ENCODE data around the gene JAZF1.

Gene JAZF1

DNA sequence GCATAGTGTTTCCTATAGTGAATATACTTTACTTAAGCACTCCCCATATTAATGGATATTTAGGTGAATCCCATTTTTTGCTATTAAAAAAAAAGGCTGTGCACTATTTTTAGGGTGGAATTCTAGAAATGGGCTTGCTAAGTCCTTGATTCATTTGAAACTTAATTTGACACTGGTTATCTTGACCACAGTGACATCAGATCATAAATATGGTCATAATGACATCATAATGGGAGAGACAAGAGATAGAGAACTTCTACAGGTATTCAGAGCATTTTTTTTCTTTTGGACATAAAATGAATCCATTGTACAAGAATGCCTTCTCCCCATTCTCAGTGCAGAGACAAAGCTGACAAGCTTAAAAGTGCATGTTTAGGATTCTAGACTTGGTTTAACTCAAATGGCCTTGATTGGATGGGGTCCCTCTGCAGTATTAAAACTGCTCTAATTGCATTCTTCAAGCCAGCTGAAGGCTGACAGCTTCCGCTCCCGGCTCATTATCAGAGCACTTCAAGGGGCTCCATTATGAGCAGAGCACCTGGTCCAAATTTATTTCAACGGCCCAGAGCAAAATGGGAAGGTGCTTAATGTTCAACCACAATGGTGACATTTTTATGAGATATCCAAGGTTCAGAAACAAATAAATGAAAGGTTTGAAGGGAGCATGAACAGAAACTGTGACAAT is 104.8 kb downstream of the JAZF1 start:
- no peak for DNase-seq (ENCODE audit: low read depth in 2 of 2)

DNA sequence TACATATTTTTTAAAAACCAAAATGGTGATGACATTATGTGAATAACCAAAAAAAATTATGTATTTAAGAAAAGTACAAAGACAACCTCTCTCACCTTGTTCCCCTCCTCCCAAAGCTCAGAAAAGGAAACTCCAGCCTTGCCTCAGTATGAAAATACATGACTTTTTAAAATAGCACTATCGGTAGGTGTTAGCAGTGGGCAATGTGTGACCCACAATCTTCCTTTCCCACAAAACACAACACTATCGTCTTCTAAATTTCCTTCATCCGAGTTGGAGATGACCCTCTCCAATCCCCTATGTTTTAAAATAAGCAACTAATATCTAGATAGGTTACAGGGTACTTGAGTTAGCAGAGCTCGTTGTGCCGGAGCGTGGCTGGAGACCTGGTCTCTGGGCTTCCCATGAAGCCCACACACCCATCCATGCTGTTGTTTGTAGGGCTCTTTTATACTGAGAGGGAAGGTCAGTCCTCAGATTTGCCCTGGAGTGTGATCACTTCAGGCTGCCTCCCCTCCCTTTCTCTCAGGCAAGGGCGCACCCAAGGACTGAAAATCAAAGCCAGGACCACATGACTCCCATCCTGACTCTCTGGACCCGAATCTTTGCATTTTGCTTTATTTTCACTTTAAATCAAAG is 107.6 kb downstream of the JAZF1 start:
- DNase-seq (ENCODE audit: low read depth in 2 of 2), result no peak

DNA sequence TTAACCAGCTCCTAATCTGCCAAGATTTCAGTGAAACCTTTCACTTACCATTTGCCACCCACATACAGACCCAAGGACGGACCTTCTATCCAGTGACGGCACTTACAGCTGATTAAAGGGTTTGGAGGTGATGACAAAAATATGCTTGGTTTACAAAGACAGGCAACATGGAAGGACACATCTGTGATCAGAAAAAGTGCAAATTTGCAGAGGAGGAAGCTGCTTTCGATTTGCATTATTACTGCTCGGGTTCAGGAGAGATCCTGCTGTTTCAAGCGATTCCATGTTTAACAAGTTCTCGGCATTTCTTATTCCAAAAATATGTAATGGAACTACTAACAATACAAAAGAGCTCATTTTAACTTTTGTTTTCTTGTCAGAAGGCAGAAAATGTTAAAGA is 109.0 kb downstream of the JAZF1 start:
- DNase-seq (ENCODE audit: low read depth in 2 of 2), result no peak

DNA sequence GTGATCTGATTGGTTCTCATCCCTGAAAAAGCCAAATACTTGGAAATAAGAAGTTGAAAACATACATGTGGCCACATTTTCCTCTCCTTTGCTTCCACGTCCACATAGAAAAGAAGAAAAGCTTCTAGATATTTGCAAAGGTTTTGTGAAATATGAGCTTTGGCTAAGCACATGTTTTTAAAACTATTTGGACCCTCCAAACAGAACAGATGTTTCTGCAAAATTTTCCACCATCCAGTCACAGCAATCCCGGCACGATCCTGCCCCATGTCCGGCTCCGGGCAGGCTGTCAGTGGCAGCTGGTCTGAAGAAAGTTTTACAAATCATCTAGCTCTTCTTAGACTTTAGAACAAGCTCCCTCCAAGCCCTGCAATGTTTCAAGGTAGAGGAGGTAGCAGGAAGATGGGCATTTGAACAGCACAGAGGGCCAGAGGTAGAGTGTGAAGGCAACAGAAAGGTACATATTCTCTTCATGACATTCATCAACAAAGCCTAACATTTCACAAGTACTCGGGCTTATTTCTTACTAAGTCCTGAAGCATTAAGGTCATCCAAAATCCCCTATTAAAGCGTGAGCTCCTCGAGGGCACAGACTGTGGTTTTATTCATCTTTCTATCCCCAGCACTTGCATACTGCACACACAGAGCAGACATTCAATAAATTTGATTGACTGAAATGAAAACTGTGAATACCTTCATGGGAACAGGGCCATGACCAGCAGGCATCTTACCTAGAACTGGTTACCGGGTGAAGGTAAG is 110.1 kb downstream of the JAZF1 start:
- DNase-seq (ENCODE audit: low read depth in 2 of 2), result no peak

DNA sequence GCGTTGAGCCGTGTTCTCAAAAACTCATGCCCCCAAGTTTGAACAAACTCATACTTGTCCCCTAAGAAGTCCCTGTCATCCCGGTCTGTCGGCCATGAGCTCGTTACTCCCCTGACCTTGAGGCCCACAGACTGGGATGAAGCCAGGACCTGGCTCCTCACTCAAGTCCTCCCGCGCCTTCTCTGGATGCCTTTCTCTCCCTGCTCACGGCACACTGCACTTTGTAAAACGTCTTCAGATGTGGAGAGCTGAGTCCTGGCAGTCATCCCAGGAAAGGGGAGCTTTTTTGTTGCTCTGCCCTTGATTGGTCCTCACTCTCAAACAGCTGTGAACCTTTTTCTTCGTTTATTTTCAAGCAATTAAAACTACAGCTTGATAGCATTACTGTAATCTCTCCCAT is 110.8 kb downstream of the JAZF1 start:
- no peak for DNase-seq (ENCODE audit: low read depth in 2 of 2)

DNA sequence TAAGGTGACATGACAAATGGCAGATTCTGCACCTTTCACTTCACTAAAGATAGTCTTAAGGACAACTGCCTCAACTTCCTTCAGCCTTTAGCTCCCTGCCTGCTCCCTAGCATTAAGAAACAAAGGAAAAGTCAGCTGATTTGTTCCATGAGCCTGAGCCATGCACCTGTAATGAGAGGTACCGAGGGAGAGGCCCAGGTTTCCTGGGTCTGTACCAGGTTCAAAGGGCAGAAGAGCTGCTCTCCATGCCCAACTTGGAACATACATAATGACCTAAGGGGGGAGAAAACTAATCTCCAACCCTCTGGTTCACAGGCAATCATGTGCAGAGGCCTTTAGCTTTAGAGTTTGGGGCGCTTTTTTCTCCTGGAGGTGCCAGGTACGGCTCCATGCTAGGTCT is 111.2 kb downstream of the JAZF1 start:
- no peak for DNase-seq (ENCODE audit: low read depth in 2 of 2)

DNA sequence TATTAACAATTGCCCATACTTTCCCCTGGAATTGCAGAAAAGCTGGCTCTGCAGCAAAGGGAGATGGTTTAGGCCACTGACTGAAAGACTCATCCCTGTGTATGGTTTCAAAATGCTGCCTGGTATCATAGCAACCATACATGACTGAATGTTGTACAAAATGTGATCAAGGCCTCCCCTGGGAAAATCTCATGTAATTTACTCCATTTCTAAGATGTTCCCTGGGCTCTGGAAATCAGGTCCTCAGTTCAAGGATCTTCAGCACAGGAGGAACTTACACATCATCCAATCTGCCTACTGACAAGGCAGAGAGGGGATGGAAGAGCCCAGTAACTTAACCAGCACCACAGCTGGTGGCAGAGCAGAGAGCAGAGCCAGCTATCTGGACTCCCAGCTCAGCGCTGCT is 111.8 kb downstream of the JAZF1 start:
- DNase-seq (ENCODE audit: low read depth in 2 of 2), result no peak

DNA sequence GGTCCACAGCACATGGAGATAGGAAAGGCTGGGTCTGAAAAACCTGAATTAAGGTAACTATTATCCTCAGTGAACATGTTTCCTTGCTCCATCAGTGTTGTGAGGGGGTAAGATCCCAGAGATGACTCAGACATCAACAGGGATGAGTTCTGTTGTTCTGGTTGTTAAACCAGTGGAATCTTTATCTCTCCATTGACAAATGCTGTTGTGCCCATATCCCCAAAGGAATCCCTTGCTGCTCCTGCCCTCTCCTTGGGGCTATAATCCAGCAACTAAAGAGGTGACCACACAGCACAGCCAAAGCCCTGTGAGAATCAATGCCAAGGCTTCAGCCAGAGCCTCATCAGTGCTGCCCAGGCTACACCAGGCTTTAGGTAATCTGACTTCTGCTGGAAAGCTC is 113.4 kb downstream of the JAZF1 start:
- no peak for DNase-seq (ENCODE audit: low read depth in 2 of 2)

DNA sequence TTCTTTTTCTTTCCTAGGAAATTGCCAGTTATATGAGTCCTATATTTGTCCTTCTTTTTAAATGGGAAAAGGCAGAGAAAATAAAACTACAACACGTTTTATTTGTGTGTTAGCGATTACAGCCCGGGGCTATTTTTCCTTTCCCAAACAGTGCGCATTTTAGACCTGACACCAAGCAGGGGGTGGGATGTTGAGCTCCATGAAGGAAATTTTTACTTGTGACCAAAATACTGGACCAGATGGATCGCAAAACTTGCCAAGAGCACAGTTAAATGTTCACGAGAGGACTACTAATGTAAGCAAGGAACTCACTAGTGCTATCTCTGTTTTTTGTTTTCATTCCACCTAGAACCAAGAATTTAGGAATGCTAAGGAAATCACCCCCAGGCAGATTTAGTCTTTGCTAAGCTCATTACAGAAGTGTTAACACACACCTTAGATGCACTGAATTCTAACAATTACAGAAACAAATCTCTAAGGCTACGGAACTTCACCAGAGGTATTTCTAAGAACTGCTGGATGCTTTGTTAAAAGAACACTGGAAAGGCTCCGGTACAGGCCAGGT is 114.8 kb downstream of the JAZF1 start:
- no peak for DNase-seq (ENCODE audit: low read depth in 2 of 2)

DNA sequence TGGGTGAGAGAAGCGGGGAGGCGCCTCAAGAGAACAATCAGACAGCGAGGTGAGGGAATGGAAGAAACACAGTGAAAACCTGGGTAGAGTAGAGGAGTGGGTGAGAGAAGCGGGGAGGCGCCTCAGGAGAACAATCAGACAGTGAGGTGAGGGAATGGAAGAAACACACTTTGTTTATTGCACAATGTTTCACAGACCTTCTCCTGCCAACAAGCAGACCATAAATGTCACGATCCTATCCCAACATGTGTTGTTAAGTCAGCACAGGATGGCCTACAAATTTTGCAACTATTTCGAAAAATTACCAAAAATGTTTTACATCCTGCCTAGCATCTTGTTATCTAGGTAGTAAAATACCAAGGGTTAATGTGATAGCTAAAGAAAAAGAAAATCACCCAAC is 115.3 kb downstream of the JAZF1 start:
- DNase-seq (ENCODE audit: low read depth in 2 of 2), result no peak

DNA sequence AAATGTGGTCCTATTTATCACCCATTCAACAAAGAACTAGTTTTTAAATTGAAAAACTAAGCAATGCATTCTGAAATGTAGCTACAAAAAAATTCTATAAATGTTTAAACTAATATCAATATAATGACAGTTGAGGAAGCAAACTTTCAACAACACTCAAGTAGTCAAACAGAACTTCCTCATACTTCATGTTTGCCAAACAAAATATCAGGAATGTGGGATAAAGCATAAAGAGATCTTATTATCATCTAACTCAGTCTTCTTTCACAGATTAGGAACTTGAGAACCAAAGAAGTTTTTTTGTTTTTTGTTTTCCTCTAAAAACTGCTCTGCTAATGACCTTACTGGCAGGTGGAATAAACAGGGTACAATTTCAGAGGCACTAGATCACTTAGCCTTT is 116.2 kb downstream of the JAZF1 start:
- no peak for DNase-seq (ENCODE audit: low read depth in 2 of 2)

DNA sequence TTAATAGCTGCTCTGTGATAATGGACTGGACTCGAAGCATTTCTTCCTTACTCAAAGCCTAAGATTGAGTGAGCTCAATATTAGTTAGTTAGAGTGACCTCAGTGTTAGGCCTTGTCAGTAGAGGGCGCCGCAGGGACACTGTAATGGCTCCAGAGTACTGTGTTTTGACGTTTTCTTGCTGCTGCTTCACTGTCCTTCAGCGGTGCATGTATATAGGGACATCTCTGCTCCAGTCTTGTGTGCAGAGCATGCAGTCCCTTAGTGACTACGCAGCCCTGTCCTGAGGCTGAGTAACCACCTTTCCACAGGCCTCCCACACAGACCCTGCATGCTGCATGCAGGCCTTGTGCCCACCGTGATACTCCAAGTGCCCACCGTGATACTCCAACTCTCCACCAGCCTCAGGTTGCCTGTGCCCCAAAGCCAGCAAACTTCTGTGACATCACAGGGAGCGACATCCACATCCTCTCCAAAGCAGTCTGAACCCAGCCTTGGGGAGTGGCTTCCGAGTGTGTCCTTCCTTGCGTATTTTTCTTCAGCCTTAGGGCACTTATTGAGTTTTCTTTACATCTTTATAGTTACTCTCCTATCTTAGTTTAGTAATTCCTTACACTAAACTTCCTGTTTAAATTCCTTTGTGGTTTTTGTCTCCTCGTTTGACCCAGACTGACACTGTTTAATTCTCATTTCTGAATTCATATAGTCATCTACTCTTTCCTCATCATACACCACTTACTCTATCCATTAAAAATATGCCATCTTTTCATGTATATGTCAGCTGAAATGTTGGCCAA is 118.2 kb downstream of the JAZF1 start:
- no peak for DNase-seq (ENCODE audit: low read depth in 2 of 2)

DNA sequence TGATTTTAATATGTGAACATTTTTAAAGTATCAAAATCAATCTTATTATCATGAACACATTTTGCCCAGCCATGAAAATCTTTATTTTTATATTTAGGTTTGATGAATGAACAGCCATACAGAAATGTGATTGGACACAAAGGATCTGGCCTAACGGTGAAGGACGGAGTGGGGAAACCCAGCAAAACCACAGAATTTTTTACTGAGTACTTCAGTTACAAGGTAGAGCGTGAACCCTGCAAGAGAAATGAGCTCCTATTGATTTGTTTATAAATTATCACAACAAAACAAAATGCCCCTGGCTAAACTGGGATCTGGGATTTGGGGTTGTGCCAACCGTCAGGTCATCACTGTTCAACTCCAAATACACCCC is 118.8 kb downstream of the JAZF1 start:
- DNase-seq (ENCODE audit: low read depth in 2 of 2), result no peak

DNA sequence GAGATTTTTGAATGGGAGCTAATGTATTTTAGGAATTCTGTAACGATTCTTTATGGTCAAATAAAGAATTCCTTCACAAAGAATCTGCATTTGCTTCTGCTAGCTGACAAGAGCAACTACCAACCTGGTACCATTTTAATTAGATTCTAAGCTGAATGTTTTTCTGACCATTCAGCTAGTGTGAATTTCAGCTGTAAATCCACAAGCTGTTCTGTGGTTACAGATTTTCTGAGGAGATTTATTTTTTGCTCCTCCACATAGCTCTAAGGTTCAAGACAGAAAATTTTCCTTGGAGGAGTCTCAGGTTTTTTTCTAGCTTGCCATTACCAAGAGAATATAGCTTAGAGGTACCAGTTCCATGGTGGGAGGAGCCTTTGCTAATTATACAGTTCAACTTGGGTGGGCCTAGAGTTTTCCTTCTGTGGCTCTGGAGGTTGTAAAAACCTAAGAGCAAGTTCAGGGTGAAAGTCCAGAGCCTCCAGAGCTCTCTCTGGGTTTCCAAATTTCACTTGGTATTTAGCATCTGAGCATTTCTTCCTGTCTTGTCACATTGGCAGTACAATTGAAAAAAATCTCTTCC is 120.1 kb downstream of the JAZF1 start:
- DNase-seq (ENCODE audit: low read depth in 2 of 2), result no peak

DNA sequence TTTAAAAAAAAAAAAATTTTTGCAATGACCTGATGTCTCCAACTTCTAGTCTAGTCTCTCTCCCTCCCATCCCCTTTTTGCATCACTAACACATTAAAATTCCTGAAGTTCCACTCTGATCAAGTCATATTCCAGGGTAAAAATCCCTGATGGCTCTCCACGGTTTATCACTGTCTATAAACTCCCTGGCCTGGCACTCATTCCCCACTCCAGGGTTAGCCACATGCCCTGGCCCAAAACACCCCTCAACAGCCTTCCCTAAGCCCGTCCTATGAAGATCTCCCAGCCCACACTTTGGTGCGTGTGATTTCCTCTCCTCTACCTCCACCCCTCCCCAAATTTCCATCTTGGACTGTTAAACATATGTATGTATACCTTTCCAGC is 125.4 kb downstream of the JAZF1 start:
- no peak for DNase-seq (ENCODE audit: low read depth in 2 of 2)

DNA sequence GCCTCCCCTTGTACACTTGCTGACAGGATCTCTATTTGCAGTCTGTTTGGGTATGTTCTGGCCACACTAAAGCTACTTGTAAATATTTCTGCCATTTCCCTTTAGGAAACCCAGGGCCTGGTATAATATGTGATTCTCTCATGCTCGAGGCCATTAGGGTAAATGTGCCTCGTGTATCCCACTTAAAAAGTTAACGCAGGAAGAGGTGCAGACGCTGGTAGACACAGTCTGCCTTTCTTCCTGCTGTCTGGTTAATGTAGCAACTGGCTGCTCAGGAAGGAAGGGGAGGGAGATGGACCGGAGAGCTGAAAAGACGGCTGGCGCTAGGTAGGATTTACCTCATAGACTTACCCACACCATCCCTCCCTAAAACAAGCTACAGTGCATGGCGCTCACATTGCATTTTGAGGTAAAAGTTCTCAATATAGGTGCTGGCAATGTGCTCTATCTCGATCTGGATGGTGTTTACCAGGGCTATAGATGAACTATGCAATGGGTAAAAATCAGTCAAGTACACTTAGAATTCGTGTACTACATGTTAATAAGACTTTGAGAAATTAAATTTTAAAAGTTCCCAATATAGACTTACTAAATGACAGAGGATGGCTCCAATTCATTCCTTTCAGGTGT is 125.9 kb downstream of the JAZF1 start:
- no peak for DNase-seq (ENCODE audit: low read depth in 2 of 2)

DNA sequence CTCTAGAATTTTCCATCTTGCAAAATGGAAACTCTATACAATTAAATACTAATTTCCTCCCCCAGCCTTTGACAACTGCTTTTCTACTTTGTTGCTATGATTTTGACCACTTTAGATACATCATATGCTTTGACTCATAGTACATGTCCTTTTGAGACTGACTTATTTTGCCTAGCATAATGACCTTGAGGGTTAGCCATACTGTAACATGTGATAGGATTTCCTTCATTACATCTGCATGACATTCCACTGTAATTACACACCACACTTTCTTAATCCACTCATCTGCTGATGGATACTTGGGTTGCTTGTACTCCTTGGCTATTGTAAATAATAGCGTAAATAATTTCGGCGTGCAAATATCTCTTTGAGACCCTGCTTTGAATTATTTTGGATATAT is 127.7 kb downstream of the JAZF1 start:
- DNase-seq (ENCODE audit: low read depth in 2 of 2), result no peak

DNA sequence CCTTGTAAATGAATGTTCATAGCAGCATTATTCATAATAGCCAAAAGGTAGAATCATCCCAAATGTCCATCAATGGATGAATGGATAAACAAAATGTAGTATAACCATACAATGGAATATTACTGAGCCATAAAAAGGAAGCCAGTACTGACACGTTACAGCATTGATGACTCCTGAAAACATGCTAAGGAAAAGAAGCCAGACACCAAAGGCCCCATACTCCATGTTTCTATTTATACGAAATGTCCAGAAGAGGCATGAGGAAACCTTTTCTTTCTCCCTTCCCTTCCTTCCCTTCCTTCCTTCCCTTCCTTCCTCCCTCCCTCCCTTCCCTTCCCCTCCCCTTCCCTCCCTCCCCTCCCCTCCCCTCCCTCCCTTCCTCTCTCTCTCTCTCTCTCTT is 131.9 kb downstream of the JAZF1 start:
- no peak for DNase-seq (ENCODE audit: low read depth in 2 of 2)

DNA sequence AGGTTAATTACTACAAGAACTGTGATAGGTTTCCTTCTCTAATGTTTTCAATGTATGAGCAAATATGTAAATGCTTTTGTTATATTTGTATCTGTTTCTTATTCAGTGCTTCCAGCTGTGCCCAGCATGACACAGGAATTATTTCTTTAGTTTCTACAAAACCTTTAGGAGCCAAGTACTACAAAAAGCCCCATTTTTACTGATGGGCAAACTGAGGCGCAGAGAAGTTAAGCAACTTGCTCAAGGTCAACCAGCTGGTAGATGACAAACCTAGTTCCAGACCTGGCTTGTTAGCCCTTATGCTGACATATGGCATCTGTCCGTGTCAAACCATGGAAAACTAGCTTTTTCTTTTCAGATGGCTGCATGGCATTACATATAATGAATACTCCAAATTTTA is 134.6 kb downstream of the JAZF1 start:
- no peak for DNase-seq (ENCODE audit: low read depth in 2 of 2)

DNA sequence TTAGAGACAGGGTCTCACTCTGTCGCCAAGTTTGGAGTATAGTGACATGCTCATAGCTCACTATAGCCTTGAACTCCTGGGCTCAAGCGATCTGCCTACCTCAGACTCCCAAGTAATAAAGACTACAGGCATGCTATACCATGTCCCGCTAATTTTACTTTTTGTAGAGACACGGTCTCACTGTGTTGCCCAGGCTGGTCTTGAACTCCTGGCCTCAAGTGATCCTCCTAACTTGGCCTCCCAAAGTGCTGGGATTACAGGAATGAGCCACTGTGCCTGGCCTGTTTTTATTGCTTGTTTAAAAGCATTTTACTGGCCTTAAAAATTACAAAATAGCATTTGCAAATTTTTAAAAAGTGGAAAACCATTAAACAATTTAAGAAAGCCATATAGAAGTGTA is 135.0 kb downstream of the JAZF1 start:
- no peak for DNase-seq (ENCODE audit: low read depth in 2 of 2)

DNA sequence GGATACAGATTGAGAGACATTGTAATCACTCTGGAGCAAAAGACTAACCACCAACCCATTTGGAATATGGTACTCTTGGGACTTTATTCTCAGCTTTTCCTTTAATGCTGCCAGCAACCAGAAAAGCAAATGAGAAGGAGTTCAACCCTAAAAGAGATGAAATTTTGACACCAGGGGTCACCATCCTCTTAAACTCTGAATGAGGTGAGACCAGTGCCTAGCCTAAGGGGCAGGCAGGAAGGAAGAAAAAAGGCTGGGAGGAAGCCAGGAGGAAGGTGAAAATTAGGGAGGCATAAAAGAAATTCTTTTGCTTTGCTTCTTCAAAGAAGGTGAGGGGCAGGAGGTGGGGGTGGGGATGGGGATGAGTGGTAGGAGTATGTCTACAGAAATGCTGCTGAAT is 135.8 kb downstream of the JAZF1 start:
- DNase-seq (ENCODE audit: low read depth in 2 of 2), result no peak

Data from stimulated activated CD8-positive, alpha-beta memory T cell treated with anti-CD3 and anti-CD28 coated beads, Interleukin-15, amount 100 ng/mL, for 4 hours (primary cell).